HepG2 (cell line): ENCODE measurements around the gene BBS9. TPM values are rescaled to one million over a fixed set of nuclear protein-coding genes. Genes with fewer than 3 reads are reported as not detected.

Experiments
- ATAC-seq: fragments of 200-7000 bp; cut with Tn5 transposase; 3 replicates; pipeline ENCODE4 v1.9.1; 2020; ENCODE audit warnings: mild to moderate bottlenecking, moderate library complexity
- BruUV-seq: library from RNA; stranded (reverse); fragments of 400-500 nt; replicated peaks from 2 replicates; lab custom pipeline; 2021; lab: Mats Ljungman, UMichigan
- CTCF ChIA-PET: fragments of 300-600 bp; formaldehyde crosslinking; extraction: SDS; loops from one replicate; lab custom pipeline; 2021; ENCODE audit warnings: low total read pairs, inconsistent platforms, low intra/inter-chr PET ratio; lab: Yijun Ruan, JAX
- POLR2A ChIA-PET: fragments of 350-600 bp; sonication (Branson Sonifier 250); formaldehyde crosslinking; loops from one replicate; lab custom pipeline; 2020; ENCODE audit warnings: antibody characterized with exemption, inconsistent platforms; lab: Yijun Ruan, JAX
- DNase-seq: peaks from one replicate; pipeline ENCODE4 v3.0.0-alpha.2; 2015; ENCODE audit warnings: low spot score
- FAIRE-seq: peaks from 3 replicates; lab custom pipeline; 2011; peaks lifted over from hg19 to GRCh38; lab: Jason Lieb, UNC
- H2AFZ ChIP-seq: one replicate; pipeline ENCODE4 v1.6.1; 2011; ENCODE audit warnings: low read length, inconsistent platforms
- H3K27ac ChIP-seq: fragments of 300-600 bp; 3 replicates; pipeline ENCODE4 v1.8.0; 2011; ENCODE audit warnings: mixed run types, mild to moderate bottlenecking, mixed read lengths, low read length, inconsistent platforms; ENCODE audit not compliant: insufficient read depth; ENCODE audit errors: extremely low read length
- H3K27me3 ChIP-seq, 2 experiments: fragments of 200-600 bp in 1 of 2; 2 replicates in 1 of 2; 3 replicates in 1 of 2; pipeline versions ENCODE4 v1.6.0 to v1.8.0; 2011; ENCODE audit warnings: low read length in 2 of 2, mild to moderate bottlenecking in 2 of 2, moderate library complexity in 2 of 2, inconsistent platforms in 1 of 2; ENCODE audit not compliant: insufficient read depth in 2 of 2, control insufficient read depth in 1 of 2
- H3K36me3 ChIP-seq, 2 experiments: fragments of 200-600 bp in 1 of 2; replicated peaks in 1 of 2; 2 replicates in 1 of 2; 3 replicates in 1 of 2; pipeline versions ENCODE4 v1.5.1 to v1.8.0; 2011; ENCODE audit warnings: low read length in 2 of 2, inconsistent platforms in 1 of 2; ENCODE audit not compliant: insufficient read depth in 2 of 2, control insufficient read depth in 1 of 2
- H3K4me1 ChIP-seq: 2 replicates; pipeline ENCODE4 v1.5.1; 2012; ENCODE audit warnings: low read length, inconsistent platforms; ENCODE audit not compliant: insufficient read depth
- H3K4me2 ChIP-seq: 2 replicates; pipeline ENCODE4 v1.6.0; 2011; ENCODE audit warnings: low read depth, low read length, inconsistent platforms
- H3K4me3 ChIP-seq, 3 experiments: fragments of 200-600 bp in 1 of 3; sonication (generic), shearing (Covaris generic) in 1 of 3; replicated peaks in 1 of 3; 2 replicates each; pipeline ENCODE4 v1.5.1; 2011 to 2016; ENCODE audit warnings: low read length in 3 of 3, inconsistent platforms in 2 of 3, low read depth in 2 of 3, mild to moderate bottlenecking in 2 of 3, control low read depth in 1 of 3, mixed read lengths in 1 of 3; ENCODE audit not compliant: insufficient read depth in 1 of 3
- H3K79me2 ChIP-seq: one replicate; pipeline ENCODE4 v1.6.1; 2011; ENCODE audit warnings: low read length, inconsistent platforms; ENCODE audit not compliant: insufficient read depth
- H3K9ac ChIP-seq: 2 replicates; pipeline ENCODE4 v1.6.0; 2011; ENCODE audit warnings: mild to moderate bottlenecking, low read depth, low read length, inconsistent platforms; ENCODE audit not compliant: insufficient read depth
- H3K9me3 ChIP-seq: 2 replicates; pipeline ENCODE4 v1.5.1; 2012; ENCODE audit warnings: mild to moderate bottlenecking, low read length
- H4K20me1 ChIP-seq: 2 replicates; pipeline ENCODE4 v1.6.0; 2011; ENCODE audit warnings: inconsistent platforms, mild to moderate bottlenecking, low read length, moderate library complexity; ENCODE audit not compliant: insufficient read depth
- FOSL2 ChIP-seq: sonication (generic); formaldehyde crosslinking; IDR thresholded peaks from 2 replicates; pipeline ENCODE4 v1.4.0; 2020; ENCODE audit warnings: missing genetic modification reagents
- KAT7 ChIP-seq: IDR thresholded peaks from 2 replicates; pipeline ENCODE4 v1.6.1; 2018; ENCODE audit warnings: borderline replicate concordance, missing compliant biosample characterization
- NFYB ChIP-seq: sonication (generic); formaldehyde crosslinking; IDR thresholded peaks from 2 replicates; pipeline ENCODE4 v1.4.0; 2020; ENCODE audit warnings: missing genetic modification reagents
- PBX2 ChIP-seq: IDR thresholded peaks from 2 replicates; pipeline ENCODE4 v1.6.1; 2016; ENCODE audit warnings: control low read depth
- RAD51 ChIP-seq: fragments of 450-650 bp; IDR thresholded peaks from 2 replicates; pipeline ENCODE4 v1.6.1; 2016; ENCODE audit warnings: borderline replicate concordance
- SIX4 ChIP-seq: sonication (generic); formaldehyde crosslinking; IDR thresholded peaks from 2 replicates; pipeline ENCODE4 v1.4.0; 2020; ENCODE audit warnings: missing genetic modification reagents
- ZC3H4 ChIP-seq: sonication (generic); formaldehyde crosslinking; IDR thresholded peaks from 2 replicates; pipeline ENCODE4 v1.4.0; 2020; ENCODE audit warnings: missing genetic modification reagents, borderline replicate concordance
- ZNF18 ChIP-seq: sonication (generic); formaldehyde crosslinking; IDR thresholded peaks from 2 replicates; pipeline ENCODE4 v1.8.0; 2022; ENCODE audit warnings: mild to moderate bottlenecking, missing genetic modification reagents; ENCODE audit not compliant: insufficient replicate concordance
- ZNF224 ChIP-seq: sonication (generic); formaldehyde crosslinking; IDR thresholded peaks from 2 replicates; pipeline ENCODE4 v1.5.0; 2020; ENCODE audit warnings: mild to moderate bottlenecking, missing genetic modification reagents
- ZNF256 ChIP-seq: sonication (generic); formaldehyde crosslinking; conservative IDR thresholded peaks from 2 replicates; pipeline ENCODE4 v1.4.0; 2020; ENCODE audit warnings: missing genetic modification reagents
- ZNF530 ChIP-seq: sonication (generic); formaldehyde crosslinking; IDR thresholded peaks from 2 replicates; pipeline ENCODE4 v1.5.0; 2020; ENCODE audit warnings: low read depth, mild to moderate bottlenecking, missing genetic modification reagents
- WGBS: methylation state at CpG from one replicate; pipeline ENCODE4 v1.1.6; 2017; ENCODE audit warnings: low lambda C conversion rate; 5-methylcytosine and 5-hydroxymethylcytosine counted together
- in situ Hi-C: cut with HindIII; loops from 2 replicates; pipeline ENCODE4 v1.10.0; 2017; ENCODE audit warnings: low pct_unique_long_range_greater_than_20kb; ENCODE audit not compliant: extremely low pct_ligation_motif_present
- intact Hi-C: fragments of 100-400 bp; cut with micrococcal nuclease; formaldehyde crosslinking; loops from one replicate; pipeline ENCODE4 v1.10.0; 2022; ENCODE audit not compliant: unreplicated experiment
- polyA plus RNA-seq, 8 experiments: library from polyadenylated mRNA; depleted of rRNA in 3 of 8; stranded (reverse) in 7 of 8; unstranded in 1 of 8; fragments of >200 nt; fragmentation: Illumina TruSeq in 4 of 8; extraction: Trizol in 4 of 8; gene quantifications; 2 replicates each; pipeline versions ENCODE4 v1.2.1 to v1.2.3, GENCODE V29; 2011 to 2016; ENCODE audit warnings: low read depth in 4 of 8, missing spikeins in 1 of 8, mixed read lengths in 1 of 8; ENCODE audit not compliant: insufficient read depth in 1 of 8
- total RNA-seq, 5 experiments: library from RNA; depleted of rRNA; stranded (reverse); fragments of >200 nt; fragmentation: Illumina TruSeq; extraction: Trizol; gene quantifications; 2 replicates each; pipeline ENCODE4 v1.2.3, GENCODE V29; 2016; ENCODE audit warnings: low read depth in 1 of 5

The BBS9 gene
- total and polyA plus RNA-seq, 2 of the 13 experiments (the other 11 are each of a cell fraction or from before 2014, with no cell fraction given) = 5.1 to 7.8 TPM

- TF ChIP-seq ZNF18 (CRISPR knock-in tag) = no peak
Measured at GRCh38 chr7:33639552-33640197, 510.3 kb downstream of the BBS9 start (continued).

GRCh38 chr7:33640741-33641140, 511.4 kb downstream of the BBS9 start:
- no peaks in the 10 kb centered on the region for H3K36me3 ChIP-seq
- ChIA-PET POLR2A (no interaction called here), CTCF (no interaction called here)
- WGBS = 50% methylated on average over 3 of the region's 3 CpGs
- H3K9me3 ChIP-seq = no peaks in the 10 kb centered on the region
- no peak for TF ChIP-seq ZC3H4
- TF ChIP-seq NFYB = no peak
- no peak for TF ChIP-seq KAT7 (CRISPR knock-in tag)
- TF ChIP-seq ZNF530 (CRISPR knock-in tag) = no peak
- TF ChIP-seq PBX2 = no peak
- no peak for TF ChIP-seq FOSL2 (CRISPR knock-in tag)
- TF ChIP-seq ZNF256 (CRISPR knock-in tag) = no peak
- TF ChIP-seq SIX4 (CRISPR knock-in tag) = no peak
- TF ChIP-seq RAD51 = no peak
- no peak for TF ChIP-seq ZNF224
- H3K4me3 ChIP-seq = no peak overlapping the region
- H3K4me2 ChIP-seq = no peak overlapping the region
- no peak for DNase-seq
- H3K4me1 ChIP-seq = no peaks in the 10 kb centered on the region
- in situ Hi-C loops (no loop called here), intact Hi-C loops (no loop called here)
- H3K79me2 ChIP-seq = no peaks in the 10 kb centered on the region
- no peaks in the 10 kb centered on the region for H4K20me1 ChIP-seq
- H3K27ac ChIP-seq = no peak overlapping the region
- no TSS peak for BruUV-seq
- H3K27me3 ChIP-seq = no peaks in the 10 kb centered on the region
- FAIRE-seq = no peak
- H2AFZ ChIP-seq = no peak overlapping the region
- H3K9ac ChIP-seq = no peak overlapping the region
- ATAC-seq = no peak
